ENCODE data around the gene DEDD2. TPM values are rescaled to one million over a fixed set of nuclear protein-coding genes. Genes with fewer than 3 reads are reported as not detected.

Gene DEDD2
- total RNA-seq, 4 donors from 2014 or later = 23.2 to 30.2 (median 27.8) TPM

- Histone ChIP-seq H3K4me1 (no peaks in the 10 kb centered on the region), H3K27me3 (peaks cover 0 to 77% (median 0%) of the 10 kb centered on the region in 4 donors), H3K9me3 (no peaks in the 10 kb centered on the region), H3K36me3 (no peaks in the 10 kb centered on the region), H3K27ac (no peak overlapping the region), H3K4me3 (no peak overlapping the region)
- intact Hi-C loops (cut with DNase I) = no loop called here
- WGBS, 2 donors = 50 to 52% methylated on average over 15 of the region's 15 CpGs
- no peak for DNase-seq
- TF ChIP-seq CTCF (IDR thresholded peaks at IDR 0.05) (no peak), POLR2A (IDR thresholded peaks at IDR 0.05) (no peak)
Observed at GRCh38 chr19:42154471-42155323, 62.8 kb downstream of the DEDD2 start.

- no peaks in the 10 kb centered on the region for H3K9me3 ChIP-seq
- H3K27ac ChIP-seq = no peak overlapping the region
- H3K27me3 ChIP-seq = peaks cover 0 to 78% (median 0%) of the 10 kb centered on the region in 4 donors
- intact Hi-C loops (cut with DNase I) = no loop called here
- H3K4me1 ChIP-seq = peaks cover 0 to 4% (median 0%) of the 10 kb centered on the region in 3 donors
- no peak for TF ChIP-seq POLR2A (IDR thresholded peaks at IDR 0.05)
- TF ChIP-seq CTCF (IDR thresholded peaks at IDR 0.05) = no peak
- DNase-seq = no peak
- H3K36me3 ChIP-seq = no peaks in the 10 kb centered on the region
- 40 to 63% methylated on average over 6 to 10 of the region's 20 CpGs for WGBS, 2 donors
- no peak overlapping the region for H3K4me3 ChIP-seq
Observed at GRCh38 chr19:42153672-42154433, 63.6 kb downstream of the DEDD2 start.

GRCh38 chr19:42152910-42153671, 64.4 kb downstream of the DEDD2 start:
- Histone ChIP-seq H3K4me3 (no peak overlapping the region), H3K9me3 (no peaks in the 10 kb centered on the region), H3K36me3 (no peaks in the 10 kb centered on the region), H3K27ac (no peak overlapping the region), H3K27me3 (peaks cover 0 to 86% (median 0%) of the 10 kb centered on the region in 4 donors), H3K4me1 (peaks cover 0 to 6% (median 0%) of the 10 kb centered on the region in 3 donors)
- DNase-seq = no peak
- intact Hi-C loops (cut with DNase I) = no loop called here
- TF ChIP-seq CTCF (IDR thresholded peaks at IDR 0.05) = no peak
- TF ChIP-seq POLR2A (IDR thresholded peaks at IDR 0.05) = no peak
- WGBS, 2 donors = 80 to 83% methylated on average over 6 to 16 of the region's 25 CpGs

- Histone ChIP-seq H3K27ac (no peak overlapping the region), H3K4me3 (no peak overlapping the region), H3K9me3 (no peaks in the 10 kb centered on the region), H3K36me3 (no peaks in the 10 kb centered on the region), H3K4me1 (peaks cover 0 to 6% (median 0%) of the 10 kb centered on the region in 3 donors), H3K27me3 (peaks cover 0 to 95% (median 0%) of the 10 kb centered on the region in 4 donors)
- no peak for DNase-seq
- intact Hi-C loops (cut with DNase I) = no loop called here
- TF ChIP-seq CTCF (IDR thresholded peaks at IDR 0.05) = no peak
- no peak for TF ChIP-seq POLR2A (IDR thresholded peaks at IDR 0.05)
- 66 to 67% methylated on average over 18 to 19 of the region's 20 CpGs for WGBS, 2 donors
Observed at GRCh38 chr19:42151782-42152684, 65.4 kb downstream of the DEDD2 start.

Measured in esophagus squamous epithelium (tissue), 5 donors.